Measurements from ENCODE around the gene TIGD1.

The TIGD1 gene

GRCh38 chr2:232547991-232548390, 2.4 kb downstream of the TIGD1 start:
- no peak for DNase-seq (ENCODE audit: low read depth, low spot score)
- no peak overlapping the region for H3K4me3 ChIP-seq (ENCODE audit: low read depth, low read length)
- in situ Hi-C loops (cut with HindIII; ENCODE audit: low sequenced_read_pairs): no loop called here
- TF ChIP-seq, protein P1, sequence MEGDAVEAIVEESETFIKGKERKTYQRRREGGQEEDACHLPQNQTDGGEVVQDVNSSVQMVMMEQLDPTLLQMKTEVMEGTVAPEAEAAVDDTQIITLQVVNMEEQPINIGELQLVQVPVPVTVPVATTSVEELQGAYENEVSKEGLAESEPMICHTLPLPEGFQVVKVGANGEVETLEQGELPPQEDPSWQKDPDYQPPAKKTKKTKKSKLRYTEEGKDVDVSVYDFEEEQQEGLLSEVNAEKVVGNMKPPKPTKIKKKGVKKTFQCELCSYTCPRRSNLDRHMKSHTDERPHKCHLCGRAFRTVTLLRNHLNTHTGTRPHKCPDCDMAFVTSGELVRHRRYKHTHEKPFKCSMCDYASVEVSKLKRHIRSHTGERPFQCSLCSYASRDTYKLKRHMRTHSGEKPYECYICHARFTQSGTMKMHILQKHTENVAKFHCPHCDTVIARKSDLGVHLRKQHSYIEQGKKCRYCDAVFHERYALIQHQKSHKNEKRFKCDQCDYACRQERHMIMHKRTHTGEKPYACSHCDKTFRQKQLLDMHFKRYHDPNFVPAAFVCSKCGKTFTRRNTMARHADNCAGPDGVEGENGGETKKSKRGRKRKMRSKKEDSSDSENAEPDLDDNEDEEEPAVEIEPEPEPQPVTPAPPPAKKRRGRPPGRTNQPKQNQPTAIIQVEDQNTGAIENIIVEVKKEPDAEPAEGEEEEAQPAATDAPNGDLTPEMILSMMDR (IDR thresholded peaks at IDR 0.05; ENCODE audit: low read depth, low read length): no peak

DNA sequence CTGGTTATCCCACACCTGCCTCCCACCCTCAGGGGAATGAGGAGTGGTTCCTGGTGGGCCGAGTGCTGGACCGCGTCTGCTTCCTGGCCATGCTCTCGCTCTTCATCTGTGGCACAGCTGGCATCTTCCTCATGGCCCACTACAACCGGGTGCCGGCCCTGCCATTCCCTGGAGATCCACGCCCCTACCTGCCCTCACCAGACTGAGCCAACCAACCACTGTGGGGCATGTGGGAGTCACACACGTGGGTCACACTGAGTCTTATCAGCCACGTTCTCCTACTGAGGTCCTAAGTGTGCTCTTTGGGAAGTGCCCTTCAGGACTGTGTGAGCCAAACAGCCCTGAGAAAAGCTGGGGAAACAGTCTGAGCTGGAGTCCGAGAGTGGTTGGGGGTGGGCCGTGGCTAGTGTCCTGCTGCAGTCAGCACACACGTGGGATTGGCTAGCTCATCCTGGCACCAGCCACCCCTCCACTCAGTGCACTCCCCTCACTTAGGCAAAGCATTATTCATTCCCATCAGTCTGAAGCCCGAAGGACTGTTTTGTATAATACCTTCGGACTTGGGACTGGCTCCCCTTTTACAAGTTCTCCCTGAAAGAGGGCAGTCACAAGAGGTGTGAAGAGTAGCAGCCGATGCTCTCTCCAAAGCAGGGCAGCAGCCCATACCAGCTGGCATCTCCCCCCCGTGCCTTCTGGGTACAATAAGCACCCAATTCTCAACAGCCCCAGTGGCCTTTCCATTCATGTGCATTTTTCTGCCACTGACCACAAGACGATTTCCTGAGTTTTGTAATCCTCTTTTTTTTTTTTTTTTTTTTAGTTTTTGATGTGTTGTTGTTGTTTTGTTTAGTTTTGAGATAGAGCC, 4.6 kb downstream of the TIGD1 start:
- H3K4me3 ChIP-seq (ENCODE audit: low read depth, low read length): no peak overlapping the region
- DNase-seq (ENCODE audit: low read depth, low spot score): no peak
- in situ Hi-C loops (cut with HindIII; ENCODE audit: low sequenced_read_pairs): no loop called here
- TF ChIP-seq, protein P1 (IDR thresholded peaks at IDR 0.05; ENCODE audit: low read depth, low read length): no peak

- TF ChIP-seq, protein P1 (IDR thresholded peaks at IDR 0.05; ENCODE audit: low read depth, low read length): no peak
- no peak for DNase-seq (ENCODE audit: low read depth, low spot score)
- in situ Hi-C loops (cut with HindIII; ENCODE audit: low sequenced_read_pairs): no loop called here
- no peak overlapping the region for H3K4me3 ChIP-seq (ENCODE audit: low read depth, low read length)
Observed at GRCh38 chr2:232544674-232545073, 5.7 kb downstream of the TIGD1 start.

GRCh38 chr2:232543928-232544631, 6.3 kb downstream of the TIGD1 start:
- no peak overlapping the region for H3K4me3 ChIP-seq (ENCODE audit: low read depth, low read length)
- no peak for DNase-seq (ENCODE audit: low read depth, low spot score)
- TF ChIP-seq, protein P1 (IDR thresholded peaks at IDR 0.05; ENCODE audit: low read depth, low read length): no peak
- in situ Hi-C loops (cut with HindIII; ENCODE audit: low sequenced_read_pairs): no loop called here

GRCh38 chr2:232543491-232543890, 6.9 kb downstream of the TIGD1 start:
- in situ Hi-C loops (cut with HindIII; ENCODE audit: low sequenced_read_pairs): no loop called here
- TF ChIP-seq, protein P1 (IDR thresholded peaks at IDR 0.05; ENCODE audit: low read depth, low read length): no peak
- no peak overlapping the region for H3K4me3 ChIP-seq (ENCODE audit: low read depth, low read length)
- no peak for DNase-seq (ENCODE audit: low read depth, low spot score)

DNA sequence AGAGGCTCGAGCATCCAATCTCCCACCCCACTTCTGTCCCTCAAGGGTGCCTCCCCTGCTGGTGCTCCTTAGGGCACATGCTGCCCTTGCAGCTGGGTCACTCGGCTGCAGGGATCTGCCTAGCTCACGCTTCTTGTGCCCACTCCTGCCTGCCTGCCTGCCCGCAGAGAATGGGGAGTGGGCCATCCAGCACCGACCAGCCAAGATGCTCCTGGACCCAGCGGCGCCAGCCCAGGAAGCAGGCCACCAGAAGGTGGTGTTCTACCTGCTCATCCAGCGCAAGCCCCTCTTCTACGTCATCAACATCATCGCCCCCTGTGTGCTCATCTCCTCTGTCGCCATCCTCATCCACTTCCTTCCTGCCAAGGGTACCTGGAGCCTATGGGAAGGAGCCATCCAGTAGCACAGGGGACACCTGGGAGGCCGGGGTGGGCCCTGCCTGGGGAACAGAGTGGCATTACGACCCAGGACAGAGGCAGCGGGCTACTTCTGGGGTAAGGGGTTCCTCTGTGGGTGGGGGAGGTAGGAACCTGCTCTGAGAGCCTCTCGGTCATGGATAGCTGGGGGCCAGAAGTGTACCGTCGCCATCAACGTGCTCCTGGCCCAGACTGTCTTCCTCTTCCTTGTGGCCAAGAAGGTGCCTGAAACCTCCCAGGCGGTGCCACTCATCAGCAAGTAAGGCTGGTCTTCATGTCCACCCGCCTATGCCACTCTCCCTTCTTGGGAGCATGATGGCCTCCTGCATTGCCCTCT, 7.5 kb downstream of the TIGD1 start:
- H3K4me3 ChIP-seq (ENCODE audit: low read depth, low read length): no peak overlapping the region
- no peak for DNase-seq (ENCODE audit: low read depth, low spot score)
- in situ Hi-C loops (cut with HindIII; ENCODE audit: low sequenced_read_pairs): no loop called here
- TF ChIP-seq, protein P1 (IDR thresholded peaks at IDR 0.05; ENCODE audit: low read depth, low read length): no peak

All from astrocyte of the spinal cord (primary cell).